ENCODE data around the gene ZKSCAN2. TPM values are rescaled to one million over a fixed set of nuclear protein-coding genes. Genes with fewer than 3 reads are reported as not detected.
A peak's percentile ranks its signal among the peaks of the same experiment; 100 is the strongest.

Gene ZKSCAN2
- polyA plus RNA-seq, 3 donors: 0.44 to 0.79 (median 0.56) TPM

DNA sequence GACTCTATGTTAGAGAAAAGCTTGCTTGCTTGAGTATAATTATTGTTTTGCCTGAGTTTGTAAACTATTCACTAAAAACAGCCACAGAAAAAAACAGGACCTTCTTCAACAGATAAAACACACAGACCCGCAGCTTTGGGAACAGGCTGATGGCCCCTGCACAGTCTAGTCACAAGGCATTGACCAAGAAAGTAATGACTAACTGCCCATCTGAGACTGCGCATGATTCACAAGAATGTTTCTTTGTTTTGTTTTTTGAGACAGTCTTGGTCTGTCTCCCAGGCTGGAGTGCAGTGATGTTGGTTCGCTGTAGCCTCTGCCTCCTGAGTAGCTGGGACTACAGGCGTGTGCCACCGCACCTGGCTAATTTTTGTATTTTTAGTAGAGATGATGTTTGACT, 2.8 kb upstream of the ZKSCAN2 start:
- no peak overlapping the region for H3K4me2 ChIP-seq (replicated peaks; ENCODE audit: extremely low read depth, low read length, poor library complexity, severe bottlenecking)
- TF ChIP-seq, protein P1, sequence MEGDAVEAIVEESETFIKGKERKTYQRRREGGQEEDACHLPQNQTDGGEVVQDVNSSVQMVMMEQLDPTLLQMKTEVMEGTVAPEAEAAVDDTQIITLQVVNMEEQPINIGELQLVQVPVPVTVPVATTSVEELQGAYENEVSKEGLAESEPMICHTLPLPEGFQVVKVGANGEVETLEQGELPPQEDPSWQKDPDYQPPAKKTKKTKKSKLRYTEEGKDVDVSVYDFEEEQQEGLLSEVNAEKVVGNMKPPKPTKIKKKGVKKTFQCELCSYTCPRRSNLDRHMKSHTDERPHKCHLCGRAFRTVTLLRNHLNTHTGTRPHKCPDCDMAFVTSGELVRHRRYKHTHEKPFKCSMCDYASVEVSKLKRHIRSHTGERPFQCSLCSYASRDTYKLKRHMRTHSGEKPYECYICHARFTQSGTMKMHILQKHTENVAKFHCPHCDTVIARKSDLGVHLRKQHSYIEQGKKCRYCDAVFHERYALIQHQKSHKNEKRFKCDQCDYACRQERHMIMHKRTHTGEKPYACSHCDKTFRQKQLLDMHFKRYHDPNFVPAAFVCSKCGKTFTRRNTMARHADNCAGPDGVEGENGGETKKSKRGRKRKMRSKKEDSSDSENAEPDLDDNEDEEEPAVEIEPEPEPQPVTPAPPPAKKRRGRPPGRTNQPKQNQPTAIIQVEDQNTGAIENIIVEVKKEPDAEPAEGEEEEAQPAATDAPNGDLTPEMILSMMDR (IDR thresholded peaks at IDR 0.05): no peak
- peaks cover 0 to 25% of the 10 kb centered on the region in 2 donors for H3K36me3 ChIP-seq (replicated peaks in 1 of 2; ENCODE audit: control insufficient read depth in 1 of 2, insufficient read depth in 2 of 2, low read length in 2 of 2)
- peaks cover 0 to 1% (median 0%) of the 10 kb centered on the region in 3 donors for H3K27me3 Mint-ChIP-seq (ENCODE audit: low read depth in 3 of 3)
- 100% methylated on average over 3 of the region's 5 CpGs for WGBS (ENCODE audit: insufficient coverage)
- no peaks in the 10 kb centered on the region for H3K9me3 ChIP-seq (replicated peaks in 1 of 2; ENCODE audit: control insufficient read depth in 1 of 2, insufficient read depth in 1 of 2, low read length in 2 of 2)
- H3K9me3 Mint-ChIP-seq: peaks cover 0 to 2% (median 0%) of the 10 kb centered on the region in 7 donors
- peaks cover 40% of the 10 kb centered on the region for H3K4me1 Mint-ChIP-seq
- H3K79me2 ChIP-seq (ENCODE audit: insufficient read depth, low read length): peaks cover 52% of the 10 kb centered on the region
- no peak for DNase-seq
- peaks cover 19 to 33% of the 10 kb centered on the region in 2 donors for H3K36me3 Mint-ChIP-seq
- H3K4me3 Mint-ChIP-seq: no peak overlapping the region
- no peak overlapping the region for H3K9ac ChIP-seq (ENCODE audit: insufficient read depth, low read length, poor library complexity, severe bottlenecking)
- peaks cover 74% of the 10 kb centered on the region for H4K20me1 ChIP-seq (ENCODE audit: insufficient read depth, low read length)
- intact Hi-C loops (cut with micrococcal nuclease): no loop called here
- no peaks in the 10 kb centered on the region for H3K27me3 ChIP-seq (ENCODE audit: control insufficient read depth in 2 of 2, insufficient read depth in 2 of 2, low read length in 2 of 2)
- H3K4me1 ChIP-seq (ENCODE audit: control insufficient read depth in 1 of 2, insufficient read depth in 2 of 2, low read length in 2 of 2): peaks cover 18 to 29% of the 10 kb centered on the region in 2 donors
- H3K27ac Mint-ChIP-seq: no peak overlapping the region
- H3K4me3 ChIP-seq (replicated peaks in 1 of 3; ENCODE audit: low read depth in 2 of 3, low read length in 3 of 3): no peak overlapping the region
- no peak overlapping the region for H3K27ac ChIP-seq (ENCODE audit: low read depth in 1 of 2, low read length in 2 of 2)
- no peak overlapping the region for H2AFZ ChIP-seq (ENCODE audit: insufficient read depth, low read depth, low read length, poor library complexity, severe bottlenecking)

DNA sequence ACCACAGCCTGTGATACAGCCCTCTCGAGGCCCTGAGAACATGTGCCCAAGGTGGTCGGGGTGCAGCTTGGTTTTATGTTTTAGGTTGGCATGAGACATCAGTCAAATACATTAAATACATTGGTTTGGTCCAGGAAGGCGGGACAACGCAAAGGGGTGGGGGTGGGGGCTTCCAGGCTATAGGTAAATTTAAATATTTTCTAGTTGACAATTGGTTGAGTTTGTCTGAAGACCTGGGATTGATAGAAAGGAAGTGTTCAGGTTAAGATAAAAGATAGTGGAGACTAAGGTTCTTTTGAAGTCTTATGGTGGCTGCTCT, 1.2 kb upstream of the ZKSCAN2 start:
- no peak for DNase-seq
- 20% methylated on average over 1 of the region's 4 CpGs for WGBS (ENCODE audit: insufficient coverage)
- H3K4me1 ChIP-seq (ENCODE audit: control insufficient read depth in 1 of 2, insufficient read depth in 2 of 2, low read length in 2 of 2): peaks cover 18 to 29% of the 10 kb centered on the region in 2 donors

More for the DNA sequence above, 1.2 kb upstream of the ZKSCAN2 start:
- Histone ChIP-seq H2AFZ (ENCODE audit: insufficient read depth, low read depth, low read length, poor library complexity, severe bottlenecking) (peak overlapping the region; percentile 93), H3K9ac (ENCODE audit: insufficient read depth, low read length, poor library complexity, severe bottlenecking) (peak overlapping the region; percentile 91), H3K4me2 (replicated peaks; ENCODE audit: extremely low read depth, low read length, poor library complexity, severe bottlenecking) (peak overlapping the region; percentile 89), H3K79me2 (ENCODE audit: insufficient read depth, low read length) (peaks cover 49% of the 10 kb centered on the region), H3K4me3 (replicated peaks in 1 of 3; ENCODE audit: low read depth in 2 of 3, low read length in 3 of 3) (peak overlapping the region in 2 of 3 experiments; percentile 81 to 83), H3K9me3 (replicated peaks in 1 of 2; ENCODE audit: control insufficient read depth in 1 of 2, insufficient read depth in 1 of 2, low read length in 2 of 2) (no peaks in the 10 kb centered on the region), H3K36me3 (replicated peaks in 1 of 2; ENCODE audit: control insufficient read depth in 1 of 2, insufficient read depth in 2 of 2, low read length in 2 of 2) (peaks cover 8 to 21% of the 10 kb centered on the region in 2 donors), H4K20me1 (ENCODE audit: insufficient read depth, low read length) (peaks cover 58% of the 10 kb centered on the region), H3K27ac (ENCODE audit: low read depth in 1 of 2, low read length in 2 of 2) (peak overlapping the region in 1 of 2 donors; percentile 91), H3K27me3 (ENCODE audit: control insufficient read depth in 2 of 2, insufficient read depth in 2 of 2, low read length in 2 of 2) (no peaks in the 10 kb centered on the region)
- Mint-ChIP-seq H3K27ac (peak overlapping the region in 5 of 7 donors; percentile 93 to 96 (median 94)), H3K36me3 (peaks cover 27 to 33% of the 10 kb centered on the region in 2 donors), H3K9me3 (peaks cover 0 to 2% (median 0%) of the 10 kb centered on the region in 7 donors), H3K27me3 (ENCODE audit: low read depth in 3 of 3) (peaks cover 0 to 3% (median 1%) of the 10 kb centered on the region in 3 donors), H3K4me1 (peaks cover 40% of the 10 kb centered on the region), H3K4me3 (peak overlapping the region; percentile 94)
- TF ChIP-seq, protein P1 (IDR thresholded peaks at IDR 0.05): no peak
- intact Hi-C loops (cut with micrococcal nuclease): no loop called here

Data from CD14-positive monocyte (primary cell).